HepG2 (cell line): ENCODE data around the gene TSNAXIP1. TPM values are rescaled to one million over a fixed set of nuclear protein-coding genes. Genes with fewer than 3 reads are reported as not detected.

Experiments
- ATAC-seq: fragments of 200-7000 bp; cut with Tn5 transposase; 3 replicates; pipeline ENCODE4 v1.9.1; 2020; ENCODE audit warnings: mild to moderate bottlenecking, moderate library complexity
- BruUV-seq: library from RNA; stranded (reverse); fragments of 400-500 nt; replicated peaks from 2 replicates; lab custom pipeline; 2021; lab: Mats Ljungman, UMichigan
- CTCF ChIA-PET: fragments of 300-600 bp; formaldehyde crosslinking; extraction: SDS; loops from one replicate; lab custom pipeline; 2021; ENCODE audit warnings: low total read pairs, inconsistent platforms, low intra/inter-chr PET ratio; lab: Yijun Ruan, JAX
- POLR2A ChIA-PET: fragments of 350-600 bp; sonication (Branson Sonifier 250); formaldehyde crosslinking; loops from one replicate; lab custom pipeline; 2020; ENCODE audit warnings: antibody characterized with exemption, inconsistent platforms; lab: Yijun Ruan, JAX
- DNase-seq: peaks from one replicate; pipeline ENCODE4 v3.0.0-alpha.2; 2015; ENCODE audit warnings: low spot score
- FAIRE-seq: peaks from 3 replicates; lab custom pipeline; 2011; peaks lifted over from hg19 to GRCh38; lab: Jason Lieb, UNC
- H2AFZ ChIP-seq: one replicate; pipeline ENCODE4 v1.6.1; 2011; ENCODE audit warnings: low read length, inconsistent platforms
- H3K27ac ChIP-seq: fragments of 300-600 bp; 3 replicates; pipeline ENCODE4 v1.8.0; 2011; ENCODE audit warnings: mixed run types, mild to moderate bottlenecking, mixed read lengths, low read length, inconsistent platforms; ENCODE audit not compliant: insufficient read depth; ENCODE audit errors: extremely low read length
- H3K27me3 ChIP-seq, 2 experiments: fragments of 200-600 bp in 1 of 2; 2 replicates in 1 of 2; 3 replicates in 1 of 2; pipeline versions ENCODE4 v1.6.0 to v1.8.0; 2011; ENCODE audit warnings: low read length in 2 of 2, mild to moderate bottlenecking in 2 of 2, moderate library complexity in 2 of 2, inconsistent platforms in 1 of 2; ENCODE audit not compliant: insufficient read depth in 2 of 2, control insufficient read depth in 1 of 2
- H3K36me3 ChIP-seq, 2 experiments: fragments of 200-600 bp in 1 of 2; replicated peaks in 1 of 2; 2 replicates in 1 of 2; 3 replicates in 1 of 2; pipeline versions ENCODE4 v1.5.1 to v1.8.0; 2011; ENCODE audit warnings: low read length in 2 of 2, inconsistent platforms in 1 of 2; ENCODE audit not compliant: insufficient read depth in 2 of 2, control insufficient read depth in 1 of 2
- H3K4me1 ChIP-seq: 2 replicates; pipeline ENCODE4 v1.5.1; 2012; ENCODE audit warnings: low read length, inconsistent platforms; ENCODE audit not compliant: insufficient read depth
- H3K4me2 ChIP-seq: 2 replicates; pipeline ENCODE4 v1.6.0; 2011; ENCODE audit warnings: low read depth, low read length, inconsistent platforms
- H3K4me3 ChIP-seq, 3 experiments: fragments of 200-600 bp in 1 of 3; sonication (generic), shearing (Covaris generic) in 1 of 3; replicated peaks in 1 of 3; 2 replicates each; pipeline ENCODE4 v1.5.1; 2011 to 2016; ENCODE audit warnings: low read length in 3 of 3, inconsistent platforms in 2 of 3, low read depth in 2 of 3, mild to moderate bottlenecking in 2 of 3, control low read depth in 1 of 3, mixed read lengths in 1 of 3; ENCODE audit not compliant: insufficient read depth in 1 of 3
- H3K79me2 ChIP-seq: one replicate; pipeline ENCODE4 v1.6.1; 2011; ENCODE audit warnings: low read length, inconsistent platforms; ENCODE audit not compliant: insufficient read depth
- H3K9ac ChIP-seq: 2 replicates; pipeline ENCODE4 v1.6.0; 2011; ENCODE audit warnings: mild to moderate bottlenecking, low read depth, low read length, inconsistent platforms; ENCODE audit not compliant: insufficient read depth
- H3K9me3 ChIP-seq: 2 replicates; pipeline ENCODE4 v1.5.1; 2012; ENCODE audit warnings: mild to moderate bottlenecking, low read length
- H4K20me1 ChIP-seq: 2 replicates; pipeline ENCODE4 v1.6.0; 2011; ENCODE audit warnings: inconsistent platforms, mild to moderate bottlenecking, low read length, moderate library complexity; ENCODE audit not compliant: insufficient read depth
- CEBPB ChIP-seq: IDR thresholded peaks from 2 replicates; pipeline ENCODE4 v1.6.1; 2011; ENCODE audit warnings: low read depth, low read length, improper control_type of control experiment, borderline replicate concordance
- ESRRA ChIP-seq: sonication (generic); formaldehyde crosslinking; IDR thresholded peaks from 2 replicates; pipeline ENCODE4 v1.5.1; 2020; ENCODE audit warnings: mild to moderate bottlenecking, low read depth, missing genetic modification reagents
- ISL2 ChIP-seq: sonication (generic); formaldehyde crosslinking; IDR thresholded peaks from 2 replicates; pipeline ENCODE4 v1.5.0; 2020; ENCODE audit warnings: missing genetic modification reagents
- KLF11 ChIP-seq: IDR thresholded peaks from 2 replicates; pipeline ENCODE4 v1.6.1; 2016; ENCODE audit warnings: missing compliant biosample characterization
- NFIC ChIP-seq: IDR thresholded peaks from 2 replicates; pipeline ENCODE4 v1.6.1; 2012; ENCODE audit warnings: mild to moderate bottlenecking, low read length, inconsistent platforms
- SMAD3 ChIP-seq: sonication (generic); formaldehyde crosslinking; IDR thresholded peaks from 2 replicates; pipeline ENCODE4 v1.4.0; 2020; ENCODE audit warnings: missing genetic modification reagents
- ZNF205 ChIP-seq: IDR thresholded peaks from 2 replicates; pipeline ENCODE4 v1.6.1; 2018; ENCODE audit warnings: missing biosample characterization, missing genetic modification reagents
- ZNF230 ChIP-seq: sonication (generic); formaldehyde crosslinking; IDR thresholded peaks from 2 replicates; pipeline ENCODE4 v1.4.0; 2020; ENCODE audit warnings: mild to moderate bottlenecking, missing genetic modification reagents
- ZNF335 ChIP-seq: sonication (generic); formaldehyde crosslinking; IDR thresholded peaks from 2 replicates; pipeline ENCODE4 v1.4.0; 2020; ENCODE audit warnings: missing genetic modification reagents
- WGBS: methylation state at CpG from one replicate; pipeline ENCODE4 v1.1.6; 2017; ENCODE audit warnings: low lambda C conversion rate; 5-methylcytosine and 5-hydroxymethylcytosine counted together
- in situ Hi-C: cut with HindIII; loops from 2 replicates; pipeline ENCODE4 v1.10.0; 2017; ENCODE audit warnings: low pct_unique_long_range_greater_than_20kb; ENCODE audit not compliant: extremely low pct_ligation_motif_present
- intact Hi-C: fragments of 100-400 bp; cut with micrococcal nuclease; formaldehyde crosslinking; loops from one replicate; pipeline ENCODE4 v1.10.0; 2022; ENCODE audit not compliant: unreplicated experiment
- polyA plus RNA-seq, 8 experiments: library from polyadenylated mRNA; depleted of rRNA in 3 of 8; stranded (reverse) in 7 of 8; unstranded in 1 of 8; fragments of >200 nt; fragmentation: Illumina TruSeq in 4 of 8; extraction: Trizol in 4 of 8; gene quantifications; 2 replicates each; pipeline versions ENCODE4 v1.2.1 to v1.2.3, GENCODE V29; 2011 to 2016; ENCODE audit warnings: low read depth in 4 of 8, missing spikeins in 1 of 8, mixed read lengths in 1 of 8; ENCODE audit not compliant: insufficient read depth in 1 of 8
- total RNA-seq, 5 experiments: library from RNA; depleted of rRNA; stranded (reverse); fragments of >200 nt; fragmentation: Illumina TruSeq; extraction: Trizol; gene quantifications; 2 replicates each; pipeline ENCODE4 v1.2.3, GENCODE V29; 2016; ENCODE audit warnings: low read depth in 1 of 5
- TF ChIP-seq, protein P1 (sequence below): IDR thresholded peaks from 2 replicates; pipeline ENCODE4 v1.6.1; 2012; ENCODE audit warnings: low read depth, low read length, improper control_type of control experiment
- TF ChIP-seq, protein P2 (sequence below): sonication (generic); formaldehyde crosslinking; IDR thresholded peaks from 2 replicates; pipeline ENCODE4 v1.5.0; 2020; ENCODE audit warnings: mild to moderate bottlenecking, missing genetic modification reagents, moderate library complexity

TSNAXIP1 gene
- total and polyA plus RNA-seq, 2 of the 13 experiments (the other 11 are each of a cell fraction or from before 2014, with no cell fraction given) = 0.37 to 0.86 TPM

DNA sequence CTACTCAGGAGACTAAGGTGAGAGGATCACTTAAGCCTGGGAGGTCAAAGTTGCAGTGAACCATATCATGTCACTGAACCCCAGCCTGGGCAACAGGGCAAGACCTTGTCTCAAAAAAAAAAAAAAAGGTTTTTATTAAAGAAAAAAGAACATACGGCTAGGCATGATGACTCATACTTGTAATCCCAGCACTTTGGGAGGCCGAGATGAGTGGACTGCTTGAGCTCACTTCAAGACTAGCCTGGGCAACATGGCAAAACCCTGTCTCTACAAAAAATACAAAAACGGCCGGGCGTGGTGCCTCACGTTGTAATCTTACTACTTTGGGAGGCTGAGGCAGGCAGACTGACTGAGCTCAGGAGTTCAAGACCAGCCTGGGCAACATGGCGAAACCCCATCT, 38.7 kb upstream of the TSNAXIP1 start:
- intact Hi-C loops = no loop called here
- FAIRE-seq = no peak
- POLR2A ChIA-PET = interaction anchor here (0.7 kb wide), 1 partner anchor 462 kb away, joined by 3 read pairs; no protein-coding TSS in a partner anchor
- H3K27me3 ChIP-seq = no peaks in the 10 kb centered on the region
- ATAC-seq = no peak
- 95% methylated on average over 7 of the region's 7 CpGs for WGBS
- H3K36me3 ChIP-seq = peaks cover 2 to 44% of the 10 kb centered on the region in 2 experiments; a peak in 4 of 5 replicates
- in situ Hi-C loops = no loop called here
- TF ChIP-seq SMAD3 (CRISPR knock-in tag) = no peak
- no peak for TF ChIP-seq CEBPB
- no peak for TF ChIP-seq ISL2 (CRISPR knock-in tag)
- no peak for TF ChIP-seq ESRRA (CRISPR knock-in tag)
- TF ChIP-seq, protein P1, sequence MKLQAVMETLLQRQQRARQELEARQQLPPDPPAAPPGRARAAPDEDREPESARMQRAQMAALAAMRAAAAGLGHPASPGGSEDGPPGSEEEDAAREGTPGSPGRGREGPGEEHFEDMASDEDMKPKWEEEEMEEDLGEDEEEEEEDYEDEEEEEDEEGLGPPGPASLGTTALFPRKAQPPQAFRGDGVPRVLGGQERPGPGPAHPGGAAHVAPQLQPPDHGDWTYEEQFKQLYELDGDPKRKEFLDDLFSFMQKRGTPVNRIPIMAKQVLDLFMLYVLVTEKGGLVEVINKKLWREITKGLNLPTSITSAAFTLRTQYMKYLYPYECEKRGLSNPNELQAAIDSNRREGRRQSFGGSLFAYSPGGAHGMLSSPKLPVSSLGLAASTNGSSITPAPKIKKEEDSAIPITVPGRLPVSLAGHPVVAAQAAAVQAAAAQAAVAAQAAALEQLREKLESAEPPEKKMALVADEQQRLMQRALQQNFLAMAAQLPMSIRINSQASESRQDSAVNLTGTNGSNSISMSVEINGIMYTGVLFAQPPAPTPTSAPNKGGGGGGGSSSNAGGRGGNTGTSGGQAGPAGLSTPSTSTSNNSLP = no peak
- no peak for TF ChIP-seq ZNF335 (CRISPR knock-in tag)
- TF ChIP-seq ZNF205 (CRISPR knock-in tag) = no peak
- TF ChIP-seq NFIC = no peak
- no peak for TF ChIP-seq ZNF230
- no peak for TF ChIP-seq KLF11
- TF ChIP-seq, protein P2, sequence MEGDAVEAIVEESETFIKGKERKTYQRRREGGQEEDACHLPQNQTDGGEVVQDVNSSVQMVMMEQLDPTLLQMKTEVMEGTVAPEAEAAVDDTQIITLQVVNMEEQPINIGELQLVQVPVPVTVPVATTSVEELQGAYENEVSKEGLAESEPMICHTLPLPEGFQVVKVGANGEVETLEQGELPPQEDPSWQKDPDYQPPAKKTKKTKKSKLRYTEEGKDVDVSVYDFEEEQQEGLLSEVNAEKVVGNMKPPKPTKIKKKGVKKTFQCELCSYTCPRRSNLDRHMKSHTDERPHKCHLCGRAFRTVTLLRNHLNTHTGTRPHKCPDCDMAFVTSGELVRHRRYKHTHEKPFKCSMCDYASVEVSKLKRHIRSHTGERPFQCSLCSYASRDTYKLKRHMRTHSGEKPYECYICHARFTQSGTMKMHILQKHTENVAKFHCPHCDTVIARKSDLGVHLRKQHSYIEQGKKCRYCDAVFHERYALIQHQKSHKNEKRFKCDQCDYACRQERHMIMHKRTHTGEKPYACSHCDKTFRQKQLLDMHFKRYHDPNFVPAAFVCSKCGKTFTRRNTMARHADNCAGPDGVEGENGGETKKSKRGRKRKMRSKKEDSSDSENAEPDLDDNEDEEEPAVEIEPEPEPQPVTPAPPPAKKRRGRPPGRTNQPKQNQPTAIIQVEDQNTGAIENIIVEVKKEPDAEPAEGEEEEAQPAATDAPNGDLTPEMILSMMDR = no peak
- DNase-seq = no peak
- H3K4me1 ChIP-seq = no peaks in the 10 kb centered on the region
- H3K9ac ChIP-seq = no peak overlapping the region
- H3K79me2 ChIP-seq = no peaks in the 10 kb centered on the region
- CTCF ChIA-PET = no interaction called here
- no peak overlapping the region for H3K4me3 ChIP-seq
- no peak overlapping the region for H2AFZ ChIP-seq
- no peaks in the 10 kb centered on the region for H3K9me3 ChIP-seq
- no peaks in the 10 kb centered on the region; the same call in 1 of the 2 replicates for H4K20me1 ChIP-seq
- H3K4me2 ChIP-seq = no peak overlapping the region
- BruUV-seq = no TSS peak
- no peak overlapping the region for H3K27ac ChIP-seq
